ENCODE measurements around the gene ACSF2. TPM values are rescaled to one million over a fixed set of nuclear protein-coding genes. Genes with fewer than 3 reads are reported as not detected.
"Not testable (repeated sequence)": the region's sequence is repeated elsewhere in the genome, so short reads cannot be mapped to it uniquely, and the experiment has no call there.

The ACSF2 gene
- polyA plus RNA-seq, 1 of the 3 experiments (the other 2 are of a cell fraction) = 46.6 TPM

GRCh38 chr17:50397919-50398285, 28.1 kb upstream of the ACSF2 start:
- Histone ChIP-seq H3K4me1 (ENCODE audit: control insufficient read depth in 1 of 2, insufficient read depth in 2 of 2, low read depth in 1 of 2, low read length in 1 of 2) (peaks cover 10 to 23% of the 10 kb centered on the region in 2 experiments), H3K4me2 (peak overlapping the region; percentile 97; the same call in 1 of the 2 replicates), H2AFZ (ENCODE audit: low read depth) (peak overlapping the region; percentile 60; the same call in 1 of the 2 replicates), H3K9ac (0 out of 2 replicates have a peak overlapping the region, but pooled peaks have one; percentile 99), H3K9me3 (no peaks in the 10 kb centered on the region), H4K20me1 (ENCODE audit: insufficient read depth) (peaks cover 34% of the 10 kb centered on the region), H3K36me3 (replicated peaks in 1 of 2; ENCODE audit: control insufficient read depth in 1 of 2, insufficient read depth in 2 of 2, low read length in 1 of 2) (peaks cover 23 to 30% of the 10 kb centered on the region in 2 experiments), H3F3A (replicated peaks; ENCODE audit: insufficient read depth) (no peaks in the 10 kb centered on the region), H3K79me2 (ENCODE audit: insufficient read depth) (peaks cover 44% of the 10 kb centered on the region), H3K27ac (ENCODE audit: low read depth in 2 of 2, low read length in 1 of 2) (peak overlapping the region in 1 of 2 experiments; percentile 47; a peak in 1 of 4 replicates), H3K4me3 (ENCODE audit: low read depth in 2 of 2, low read length in 1 of 2) (peak overlapping the region in 1 of 2 experiments; percentile 99; a peak in 2 of 4 replicates), H3K27me3 (ENCODE audit: insufficient read depth) (peaks cover 5% of the 10 kb centered on the region; the same call in 1 of the 2 replicates), H3K9me2 (no peaks in the 10 kb centered on the region)
- CTCF ChIA-PET = interaction anchor here (0.6 to 4.6 kb wide), 48 partner anchors 10 to 636 kb away, joined by 3 to 80 read pairs (median 6); partner anchors contain the start of genes ACSF2, COL1A1, EME1 and MRPL27
- TF ChIP-seq GABPA (IDR thresholded peaks at IDR 0.05; ENCODE audit: low read depth) (no peak), USF1 (IDR thresholded peaks at IDR 0.05; ENCODE audit: borderline replicate concordance, low read depth) (no peak), MXI1 (IDR thresholded peaks at IDR 0.05; ENCODE audit: low read depth, low read length) (no peak), FOXJ3 (CRISPR knock-in tag; IDR thresholded peaks at IDR 0.05) (no peak), TAF1 (IDR thresholded peaks at IDR 0.05; ENCODE audit: borderline replicate concordance, low read depth, low read length) (no peak), FOXM1 (IDR thresholded peaks at IDR 0.05; ENCODE audit: low read depth) (no peak), NFIC (IDR thresholded peaks at IDR 0.05; ENCODE audit: borderline replicate concordance) (no peak), SMC3 (IDR thresholded peaks at IDR 0.05; ENCODE audit: low read depth, low read length) (no peak), CHD2 (IDR thresholded peaks at IDR 0.05; ENCODE audit: low read length, partially characterized antibody) (no peak), SIN3A (IDR thresholded peaks at IDR 0.05; ENCODE audit: borderline replicate concordance, low read depth, low read length) (no peak), YY1 (IDR thresholded peaks at IDR 0.05; ENCODE audit: low read depth) (no peak), IRF3 (IDR thresholded peaks at IDR 0.05; ENCODE audit: low read depth, low read length) (no peak), EP300 (IDR thresholded peaks at IDR 0.05; ENCODE audit: borderline replicate concordance in 1 of 2, low read depth in 1 of 2, low read length in 1 of 2) (no peak), REST (IDR thresholded peaks at IDR 0.05; ENCODE audit: low read depth, low read length) (no peak), EZH2phosphoT487 (IDR thresholded peaks at IDR 0.05; ENCODE audit: borderline replicate concordance, low read depth) (no peak), RCOR1 (IDR thresholded peaks at IDR 0.05; ENCODE audit: low read length) (no peak), ELF1 (IDR thresholded peaks at IDR 0.05) (no peak), TEAD4 (IDR thresholded peaks at IDR 0.05; ENCODE audit: borderline replicate concordance, insufficient read depth) (no peak), MAX (IDR thresholded peaks at IDR 0.05; ENCODE audit: low read depth) (no peak), RXRA (IDR thresholded peaks at IDR 0.05; ENCODE audit: borderline replicate concordance, low read depth) (no peak)
- POLR2A ChIA-PET = interaction anchor here (0.8 to 2.6 kb wide), 9 partner anchors 9 to 81 kb away, joined by 3 to 12 read pairs (median 4); partner anchors contain the start of gene ACSF2
- no peak for DNase-seq
- 44% methylated on average over 9 of the region's 9 CpGs for WGBS (ENCODE audit: low lambda C conversion rate)

GRCh38 chr17:50398672-50399071, 27.3 kb upstream of the ACSF2 start:
- H3K4me1 ChIP-seq (ENCODE audit: control insufficient read depth in 1 of 2, insufficient read depth in 2 of 2, low read depth in 1 of 2, low read length in 1 of 2) = peaks cover 10 to 23% of the 10 kb centered on the region in 2 experiments
- not testable (repeated sequence) for H3K9me2 ChIP-seq; DNase-seq; H3F3A ChIP-seq (replicated peaks; ENCODE audit: insufficient read depth); H3K9me3 ChIP-seq; H3K4me2 ChIP-seq; H3K4me3 ChIP-seq (ENCODE audit: low read depth in 2 of 2, low read length in 1 of 2); H3K27ac ChIP-seq (ENCODE audit: low read depth in 2 of 2, low read length in 1 of 2); H3K9ac ChIP-seq; H2AFZ ChIP-seq (ENCODE audit: low read depth)
- H3K36me3 ChIP-seq (replicated peaks in 1 of 2; ENCODE audit: control insufficient read depth in 1 of 2, insufficient read depth in 2 of 2, low read length in 1 of 2) = peaks cover 16 to 22% of the 10 kb centered on the region in 2 experiments
- ChIA-PET CTCF (interaction anchor here (1.0 to 4.6 kb wide), 18 partner anchors 11 to 198 kb away, joined by 3 to 80 read pairs (median 20); partner anchors contain the start of genes ACSF2, COL1A1, EME1 and MRPL27), POLR2A (interaction anchor here (1.9 to 2.4 kb wide), 2 partner anchors 10 to 18 kb away, joined by 7 to 12 read pairs; no protein-coding TSS in a partner anchor)
- peaks cover 26% of the 10 kb centered on the region for H4K20me1 ChIP-seq (ENCODE audit: insufficient read depth)
- WGBS (ENCODE audit: low lambda C conversion rate) = 89% methylated on average over 3 of the region's 3 CpGs
- peaks cover 10% of the 10 kb centered on the region; the same call in 1 of the 2 replicates for H3K27me3 ChIP-seq (ENCODE audit: insufficient read depth)
- peaks cover 37% of the 10 kb centered on the region for H3K79me2 ChIP-seq (ENCODE audit: insufficient read depth)

Measured in SK-N-SH (cell line).